ENCODE results near the gene BBX.

Gene BBX

DNA sequence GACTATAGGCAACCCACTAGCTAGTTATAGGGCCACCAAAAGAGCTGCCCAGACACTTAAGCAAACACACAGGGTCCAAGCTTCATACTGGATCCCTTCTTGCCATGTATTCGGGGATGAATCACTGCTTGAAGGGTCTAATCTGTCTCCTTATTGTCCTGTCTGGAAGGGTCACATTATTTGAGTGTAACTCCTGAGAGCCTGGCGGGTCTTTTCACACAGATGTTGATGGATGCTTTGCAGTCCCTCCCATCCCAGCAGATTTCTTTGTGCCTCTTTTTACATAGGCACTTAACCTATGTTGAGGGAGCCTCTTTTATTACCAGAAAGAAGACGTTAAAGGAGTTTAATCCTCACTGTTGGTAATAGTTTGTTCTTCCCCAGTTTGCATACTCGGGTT, 56.6 kb downstream of the BBX start:
- DNase-seq (ENCODE audit: low spot score): no peak
- TF ChIP-seq, protein P1, sequence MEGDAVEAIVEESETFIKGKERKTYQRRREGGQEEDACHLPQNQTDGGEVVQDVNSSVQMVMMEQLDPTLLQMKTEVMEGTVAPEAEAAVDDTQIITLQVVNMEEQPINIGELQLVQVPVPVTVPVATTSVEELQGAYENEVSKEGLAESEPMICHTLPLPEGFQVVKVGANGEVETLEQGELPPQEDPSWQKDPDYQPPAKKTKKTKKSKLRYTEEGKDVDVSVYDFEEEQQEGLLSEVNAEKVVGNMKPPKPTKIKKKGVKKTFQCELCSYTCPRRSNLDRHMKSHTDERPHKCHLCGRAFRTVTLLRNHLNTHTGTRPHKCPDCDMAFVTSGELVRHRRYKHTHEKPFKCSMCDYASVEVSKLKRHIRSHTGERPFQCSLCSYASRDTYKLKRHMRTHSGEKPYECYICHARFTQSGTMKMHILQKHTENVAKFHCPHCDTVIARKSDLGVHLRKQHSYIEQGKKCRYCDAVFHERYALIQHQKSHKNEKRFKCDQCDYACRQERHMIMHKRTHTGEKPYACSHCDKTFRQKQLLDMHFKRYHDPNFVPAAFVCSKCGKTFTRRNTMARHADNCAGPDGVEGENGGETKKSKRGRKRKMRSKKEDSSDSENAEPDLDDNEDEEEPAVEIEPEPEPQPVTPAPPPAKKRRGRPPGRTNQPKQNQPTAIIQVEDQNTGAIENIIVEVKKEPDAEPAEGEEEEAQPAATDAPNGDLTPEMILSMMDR (IDR thresholded peaks at IDR 0.05; ENCODE audit: extremely low read depth, missing control alignments): no peak

DNA sequence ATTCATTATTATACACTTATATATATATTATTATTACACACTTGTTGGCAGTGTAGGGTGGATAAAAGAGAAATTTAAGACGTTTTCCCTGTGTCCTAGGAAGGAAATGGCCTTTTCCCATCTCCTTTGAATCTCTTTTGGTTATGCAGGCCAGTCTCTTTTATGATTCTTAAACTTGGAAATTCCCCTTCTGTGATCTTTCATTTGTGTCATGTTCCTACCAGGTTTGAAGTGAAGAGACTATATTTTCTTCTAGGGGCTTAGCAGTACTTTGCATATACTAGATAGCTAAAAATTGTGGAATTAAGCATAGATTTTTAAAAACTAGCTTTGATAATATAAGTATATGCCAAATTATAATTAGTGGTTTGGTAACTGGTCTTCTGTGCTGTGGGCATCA, 58.5 kb downstream of the BBX start:
- no peak for DNase-seq (ENCODE audit: low spot score)

DNA sequence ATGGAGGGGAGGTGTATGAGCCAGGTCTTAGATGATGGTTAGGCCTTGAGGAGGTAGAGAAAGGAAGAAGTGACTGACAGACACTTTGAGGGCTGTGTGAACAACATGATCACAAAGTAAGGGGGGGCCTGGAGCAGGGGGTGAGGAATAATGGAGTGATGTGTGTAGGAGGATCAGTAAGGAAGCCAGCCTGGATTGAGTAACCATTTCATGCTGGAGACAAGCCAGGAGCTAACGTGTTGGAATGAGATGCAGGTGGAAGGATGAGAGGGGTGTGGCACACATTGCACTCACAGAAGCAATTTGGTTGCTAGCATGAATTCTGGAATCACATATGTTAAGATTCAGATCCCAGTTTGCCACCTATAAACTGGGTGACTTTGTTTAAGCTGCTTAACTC, 65.5 kb downstream of the BBX start:
- DNase-seq (ENCODE audit: low spot score): no peak
- TF ChIP-seq, protein P1 (IDR thresholded peaks at IDR 0.05; ENCODE audit: extremely low read depth, missing control alignments): no peak

More for the DNA sequence above, 58.5 kb downstream of the BBX start:
- TF ChIP-seq, protein P1 (IDR thresholded peaks at IDR 0.05; ENCODE audit: extremely low read depth, missing control alignments): no peak

DNA sequence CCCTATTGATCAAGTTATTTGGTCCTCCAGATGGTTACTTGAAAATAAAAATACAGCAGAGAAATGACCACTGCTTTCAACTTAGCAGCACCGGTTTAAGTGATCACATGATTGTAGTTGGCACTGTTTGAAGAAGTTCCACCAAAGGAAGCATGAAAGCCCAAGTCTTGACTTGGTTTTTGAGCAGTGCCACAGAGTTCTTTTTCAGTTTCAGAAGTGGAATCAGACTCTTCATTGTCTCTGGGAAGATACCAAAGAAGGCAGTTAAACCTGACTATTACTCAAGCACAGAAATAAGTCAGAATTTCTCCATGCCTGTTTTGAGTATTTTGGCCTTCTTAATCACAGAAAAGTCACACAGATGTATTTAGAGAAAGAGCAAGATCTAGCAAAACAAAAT, 66.7 kb downstream of the BBX start:
- no peak for DNase-seq (ENCODE audit: low spot score)
- TF ChIP-seq, protein P1 (IDR thresholded peaks at IDR 0.05; ENCODE audit: extremely low read depth, missing control alignments): no peak

DNA sequence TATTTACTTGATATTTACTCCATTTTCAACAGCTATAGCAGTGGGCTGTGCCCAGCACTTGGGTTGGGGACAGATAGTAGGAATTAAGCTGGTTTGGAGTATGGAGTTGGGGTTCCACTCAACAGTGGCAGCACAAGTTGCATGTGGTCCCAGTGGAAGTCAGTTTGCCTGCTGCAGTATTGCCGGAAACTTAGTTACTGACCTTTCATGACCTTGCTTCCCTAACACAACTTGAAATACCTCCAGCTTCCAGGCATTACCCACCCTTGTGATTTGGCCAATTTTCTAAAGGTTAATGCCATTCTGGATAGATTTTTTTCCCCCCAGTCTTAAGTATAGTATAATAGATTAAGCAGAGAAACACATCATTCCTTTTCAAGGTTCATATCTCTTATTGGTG, 68.0 kb downstream of the BBX start:
- TF ChIP-seq, protein P1 (IDR thresholded peaks at IDR 0.05; ENCODE audit: extremely low read depth, missing control alignments): no peak
- no peak for DNase-seq (ENCODE audit: low spot score)

DNA sequence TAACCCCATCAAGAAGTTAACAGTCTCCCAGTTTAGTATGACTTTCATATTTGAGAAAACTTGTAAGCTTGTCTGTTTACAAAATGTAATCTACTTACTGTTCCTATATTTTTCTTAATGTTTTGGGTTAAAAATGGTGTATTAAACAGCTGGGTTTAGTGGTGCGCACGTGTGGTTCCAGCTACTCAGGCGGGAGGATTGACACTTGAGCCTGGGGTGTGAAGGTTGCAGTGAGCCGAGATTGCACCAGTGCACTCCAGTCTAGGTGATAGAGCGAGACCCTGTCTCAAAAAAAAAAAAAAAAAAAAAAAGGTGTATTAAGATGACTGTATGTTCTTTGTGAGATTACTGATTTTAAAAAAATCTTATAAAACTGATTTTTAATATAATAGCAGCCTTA, 69.3 kb downstream of the BBX start:
- TF ChIP-seq, protein P1 (IDR thresholded peaks at IDR 0.05; ENCODE audit: extremely low read depth, missing control alignments): no peak
- DNase-seq (ENCODE audit: low spot score): no peak

DNA sequence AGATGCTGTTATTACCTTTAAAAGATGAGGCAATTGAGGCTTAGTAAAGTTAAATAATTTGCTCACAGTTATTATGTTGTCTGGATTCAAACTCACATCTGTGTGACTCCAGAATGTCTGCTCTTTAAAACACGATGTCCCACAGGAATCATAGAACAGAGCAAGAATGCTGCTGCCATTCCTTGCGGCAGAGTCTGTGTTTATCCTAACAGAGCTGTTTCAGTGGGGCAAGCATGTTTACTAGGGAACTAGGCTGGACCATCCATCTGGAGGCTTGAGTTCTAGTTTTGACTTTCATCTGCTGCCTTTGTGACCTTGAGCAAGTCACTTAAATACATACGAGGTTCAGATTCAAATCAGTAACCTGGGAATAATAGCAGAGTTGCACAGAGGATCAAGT, 72.1 kb downstream of the BBX start:
- DNase-seq (ENCODE audit: low spot score): no peak
- TF ChIP-seq, protein P1 (IDR thresholded peaks at IDR 0.05; ENCODE audit: extremely low read depth, missing control alignments): no peak
